ENCODE measurements around the gene GPR42. TPM values are rescaled to one million over a fixed set of nuclear protein-coding genes. Genes with fewer than 3 reads are reported as not detected.

GPR42 gene
- total RNA-seq, 4 donors from 2014 or later, result 0.70 TPM; not detected in 3

- Histone ChIP-seq H3K36me3 (no peaks in the 10 kb centered on the region), H3K4me3 (peak overlapping the region in 3 of 4 donors; percentile 3 to 43 (median 40)), H3K9me3 (no peaks in the 10 kb centered on the region), H3K4me1 (peaks cover 0 to 5% (median 0%) of the 10 kb centered on the region in 4 donors), H3K27me3 (no peaks in the 10 kb centered on the region), H3K27ac (peak overlapping the region in 2 of 4 donors; percentile 64 to 81)
- TF ChIP-seq, protein P1, sequence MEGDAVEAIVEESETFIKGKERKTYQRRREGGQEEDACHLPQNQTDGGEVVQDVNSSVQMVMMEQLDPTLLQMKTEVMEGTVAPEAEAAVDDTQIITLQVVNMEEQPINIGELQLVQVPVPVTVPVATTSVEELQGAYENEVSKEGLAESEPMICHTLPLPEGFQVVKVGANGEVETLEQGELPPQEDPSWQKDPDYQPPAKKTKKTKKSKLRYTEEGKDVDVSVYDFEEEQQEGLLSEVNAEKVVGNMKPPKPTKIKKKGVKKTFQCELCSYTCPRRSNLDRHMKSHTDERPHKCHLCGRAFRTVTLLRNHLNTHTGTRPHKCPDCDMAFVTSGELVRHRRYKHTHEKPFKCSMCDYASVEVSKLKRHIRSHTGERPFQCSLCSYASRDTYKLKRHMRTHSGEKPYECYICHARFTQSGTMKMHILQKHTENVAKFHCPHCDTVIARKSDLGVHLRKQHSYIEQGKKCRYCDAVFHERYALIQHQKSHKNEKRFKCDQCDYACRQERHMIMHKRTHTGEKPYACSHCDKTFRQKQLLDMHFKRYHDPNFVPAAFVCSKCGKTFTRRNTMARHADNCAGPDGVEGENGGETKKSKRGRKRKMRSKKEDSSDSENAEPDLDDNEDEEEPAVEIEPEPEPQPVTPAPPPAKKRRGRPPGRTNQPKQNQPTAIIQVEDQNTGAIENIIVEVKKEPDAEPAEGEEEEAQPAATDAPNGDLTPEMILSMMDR (IDR thresholded peaks at IDR 0.05), result no peak
- TF ChIP-seq POLR2A (IDR thresholded peaks at IDR 0.05), result no peak
- no peak for DNase-seq
Measured at GRCh38 chr19:35329323-35329722, 41.5 kb upstream of the GPR42 start.

- H3K4me1 ChIP-seq, result peaks cover 0 to 7% (median 0%) of the 10 kb centered on the region in 4 donors
- no peaks in the 10 kb centered on the region for H3K9me3 ChIP-seq
- peak overlapping the region in 2 of 4 donors; percentile 64 to 81 for H3K27ac ChIP-seq
- no peaks in the 10 kb centered on the region for H3K27me3 ChIP-seq
- DNase-seq, result peak in 2 of 3 donors; percentile 94 to 95
- H3K4me3 ChIP-seq, result peak overlapping the region in 2 of 4 donors; percentile 40 to 43
- H3K36me3 ChIP-seq, result no peaks in the 10 kb centered on the region
- no peak for TF ChIP-seq POLR2A (IDR thresholded peaks at IDR 0.05)
- TF ChIP-seq, protein P1 (IDR thresholded peaks at IDR 0.05), result no peak
Measured at GRCh38 chr19:35330475-35330874, 40.4 kb upstream of the GPR42 start.

- Histone ChIP-seq H3K27me3 (no peaks in the 10 kb centered on the region), H3K36me3 (no peaks in the 10 kb centered on the region), H3K4me1 (peaks cover 0 to 7% (median 0%) of the 10 kb centered on the region in 4 donors), H3K27ac (peak overlapping the region in 1 of 4 donors; percentile 81), H3K4me3 (peak overlapping the region in 1 of 4 donors; percentile 43), H3K9me3 (no peaks in the 10 kb centered on the region)
- DNase-seq, result no peak
- TF ChIP-seq, protein P1 (IDR thresholded peaks at IDR 0.05), result no peak
- no peak for TF ChIP-seq POLR2A (IDR thresholded peaks at IDR 0.05)
Measured at GRCh38 chr19:35331551-35332214, 39.2 kb upstream of the GPR42 start.

DNA sequence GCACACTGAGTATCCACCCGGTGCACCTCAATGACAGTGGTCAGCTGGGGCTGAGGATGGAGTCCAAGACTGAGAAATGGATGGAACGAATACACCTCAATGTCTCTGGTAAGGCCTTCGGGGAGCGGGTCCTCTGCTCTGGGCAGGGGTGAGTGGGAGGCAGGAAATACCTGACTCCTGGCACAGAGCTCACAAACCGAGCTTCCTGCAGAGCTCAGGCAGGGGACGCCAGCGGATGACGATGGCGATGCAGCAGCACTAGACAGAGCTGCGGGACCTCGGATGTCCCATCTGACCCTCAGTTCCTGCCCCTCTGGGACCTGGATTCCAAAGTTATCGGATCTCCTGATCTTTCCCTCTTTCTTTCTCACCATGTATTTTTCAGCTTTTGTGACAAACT is 38.1 kb upstream of the GPR42 start:
- TF ChIP-seq POLR2A (IDR thresholded peaks at IDR 0.05), result no peak
- Histone ChIP-seq H3K27ac (peak overlapping the region in 1 of 4 donors; percentile 81), H3K27me3 (no peaks in the 10 kb centered on the region), H3K4me3 (peak overlapping the region in 1 of 4 donors; percentile 20), H3K36me3 (no peaks in the 10 kb centered on the region), H3K4me1 (peaks cover 0 to 7% (median 0%) of the 10 kb centered on the region in 4 donors), H3K9me3 (no peaks in the 10 kb centered on the region)
- DNase-seq, result peak in 2 of 3 donors; percentile 72 to 78

DNA sequence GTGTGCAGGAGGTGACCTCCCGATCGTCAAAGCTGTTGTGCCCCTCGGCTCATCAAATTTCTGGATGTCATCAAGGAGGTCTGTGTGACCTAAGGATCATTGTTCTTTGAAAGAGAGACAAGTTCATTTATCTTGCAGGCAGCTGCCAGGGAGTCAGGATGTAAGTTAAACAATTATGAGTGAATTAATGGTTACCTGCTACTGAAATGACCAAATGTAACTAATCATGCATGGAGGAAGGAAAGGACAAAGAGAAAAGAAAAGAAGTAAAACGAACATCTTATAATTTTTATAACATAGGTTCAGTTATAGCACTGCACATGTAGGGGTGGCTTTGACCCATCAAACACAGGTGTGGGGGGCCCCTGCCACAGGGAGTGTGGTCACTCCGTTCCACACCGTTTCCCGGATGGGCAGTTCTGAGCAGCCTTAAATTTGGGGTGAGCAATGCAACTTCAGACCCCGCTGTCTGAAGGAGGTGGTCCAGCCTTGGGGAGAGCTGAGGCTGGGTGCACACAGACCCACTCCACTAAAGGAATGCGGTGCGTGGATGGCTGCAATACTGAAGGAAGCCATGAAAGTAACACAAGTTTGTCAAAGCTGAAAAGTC is 36.6 kb upstream of the GPR42 start:
- Histone ChIP-seq H3K4me1 (peaks cover 0 to 7% (median 0%) of the 10 kb centered on the region in 4 donors), H3K9me3 (no peaks in the 10 kb centered on the region), H3K4me3 (peak overlapping the region in 1 of 4 donors; percentile 3), H3K36me3 (no peaks in the 10 kb centered on the region), H3K27me3 (no peaks in the 10 kb centered on the region), H3K27ac (peak overlapping the region in 1 of 4 donors; percentile 46)
- TF ChIP-seq, protein P1 (IDR thresholded peaks at IDR 0.05), result no peak
- no peak for TF ChIP-seq POLR2A (IDR thresholded peaks at IDR 0.05)
- DNase-seq, result no peak

All from Peyer's patch (tissue), 4 donors.